Neuronal stem cell (in vitro differentiated cells): ENCODE data around the gene TM2D3.

Source experiments
- DNase-seq: peaks from one replicate; pipeline ENCODE4 v3.0.0-alpha.2; 2013; ENCODE audit warnings: low spot score
- H2AFZ ChIP-seq: one replicate; pipeline ENCODE4 v1.6.1; 2013; ENCODE audit warnings: mild to moderate bottlenecking, low read length, inconsistent platforms
- H2AK5ac ChIP-seq: 2 replicates; pipeline ENCODE4 v1.6.1; 2013; ENCODE audit warnings: low read depth, mild to moderate bottlenecking, inconsistent platforms, low read length, moderate library complexity, mixed read lengths
- H2BK120ac ChIP-seq: 2 replicates; pipeline ENCODE4 v1.6.1; 2013; ENCODE audit warnings: low read depth, mild to moderate bottlenecking, inconsistent platforms, low read length, moderate library complexity, mixed read lengths
- H2BK12ac ChIP-seq: one replicate; pipeline ENCODE4 v1.6.1; 2013; ENCODE audit warnings: low read length, inconsistent platforms
- H2BK15ac ChIP-seq: 2 replicates; pipeline ENCODE4 v1.6.1; 2013; ENCODE audit warnings: mild to moderate bottlenecking, low read length, inconsistent platforms, mixed read lengths
- H2BK5ac ChIP-seq: one replicate; pipeline ENCODE4 v1.6.1; 2013; ENCODE audit warnings: inconsistent platforms, mild to moderate bottlenecking, low read length, moderate library complexity
- H3K14ac ChIP-seq: one replicate; pipeline ENCODE4 v1.6.1; 2013; ENCODE audit warnings: low read length, inconsistent platforms
- H3K18ac ChIP-seq: 2 replicates; pipeline ENCODE4 v1.6.1; 2013; ENCODE audit warnings: low read length, inconsistent platforms
- H3K23ac ChIP-seq: 2 replicates; pipeline ENCODE4 v1.6.1; 2013; ENCODE audit warnings: low read depth, mild to moderate bottlenecking, mixed read lengths, low read length, inconsistent platforms; ENCODE audit not compliant: poor library complexity
- H3K27ac ChIP-seq: replicated peaks from 3 replicates; pipeline ENCODE4 v1.5.1; 2013; ENCODE audit warnings: low read length, inconsistent platforms
- H3K27me3 ChIP-seq, 3 experiments: 2 replicates each; pipeline ENCODE4 v1.6.1; 2013; ENCODE audit warnings: low read length in 3 of 3, mild to moderate bottlenecking in 2 of 3, inconsistent platforms in 1 of 3, low read depth in 1 of 3, mixed read lengths in 1 of 3, moderate library complexity in 1 of 3; ENCODE audit not compliant: control insufficient read depth in 3 of 3, insufficient read depth in 3 of 3
- H3K36me3 ChIP-seq, 2 donors: replicated peaks in 1 of 2; 2 replicates each; pipeline ENCODE4 v1.6.1; 2013; ENCODE audit warnings: low read length in 2 of 2; ENCODE audit not compliant: control insufficient read depth in 2 of 2, insufficient read depth in 2 of 2
- H3K4ac ChIP-seq: 2 replicates; pipeline ENCODE4 v1.6.1; 2013; ENCODE audit warnings: inconsistent platforms, mild to moderate bottlenecking, low read length, moderate library complexity
- H3K4me1 ChIP-seq, 2 donors: 1 replicate in 1 of 2; 2 replicates in 1 of 2; pipeline ENCODE4 v1.6.1; 2013; ENCODE audit warnings: low read length in 2 of 2, low read depth in 1 of 2; ENCODE audit not compliant: control insufficient read depth in 2 of 2, insufficient read depth in 1 of 2
- H3K4me2 ChIP-seq: one replicate; pipeline ENCODE4 v1.6.1; 2013; ENCODE audit warnings: mild to moderate bottlenecking, low read length, inconsistent platforms; ENCODE audit not compliant: insufficient read depth, poor library complexity, severe bottlenecking
- H3K4me3 ChIP-seq, 2 donors: 2 replicates each; pipeline ENCODE4 v1.5.1; 2013; ENCODE audit warnings: low read length in 2 of 2, mild to moderate bottlenecking in 2 of 2, inconsistent platforms in 1 of 2, moderate library complexity in 1 of 2
- H3K79me1 ChIP-seq: one replicate; pipeline ENCODE4 v1.6.1; 2013; ENCODE audit warnings: low read depth, mild to moderate bottlenecking, inconsistent platforms, low read length, moderate library complexity
- H3K9ac ChIP-seq: one replicate; pipeline ENCODE4 v1.6.1; 2013; ENCODE audit warnings: mild to moderate bottlenecking, low read depth, low read length, inconsistent platforms; ENCODE audit not compliant: poor library complexity
- H3K9me3 ChIP-seq, 2 donors: replicated peaks in 1 of 2; 2 replicates each; pipeline versions ENCODE3 to v1.6.1; 2013; ENCODE audit warnings: low read length in 2 of 2, mild to moderate bottlenecking in 2 of 2, inconsistent platforms in 1 of 2, low read depth in 1 of 2, mixed read lengths in 1 of 2, moderate library complexity in 1 of 2; ENCODE audit not compliant: control insufficient read depth in 2 of 2, insufficient read depth in 1 of 2
- H4K8ac ChIP-seq: one replicate; pipeline ENCODE4 v1.6.1; 2013; ENCODE audit warnings: low read depth, mild to moderate bottlenecking, inconsistent platforms, low read length, moderate library complexity
- H4K91ac ChIP-seq: one replicate; pipeline ENCODE4 v1.6.1; 2013; ENCODE audit warnings: low read length, low read depth, mild to moderate bottlenecking, inconsistent platforms; ENCODE audit not compliant: poor library complexity
- WGBS, 2 donors: extraction: QIAGEN DNeasy Blood & Tissue Kit; methylation state at CpG; one replicate each; pipeline ENCODE4 v1.1.7; 2013; ENCODE audit warnings: missing lambda C conversion rate in 2 of 2, mixed read lengths in 1 of 2; ENCODE audit not compliant: insufficient read length in 2 of 2, insufficient replicate concordance in 1 of 2; ENCODE audit errors: extremely low coverage in 2 of 2; 5-methylcytosine and 5-hydroxymethylcytosine counted together

The TM2D3 gene

GRCh38 chr15:101694261-101694660 lies 42.1 kb upstream of the TM2D3 start:
- Histone ChIP-seq H3K9me3 (peaks cover 0 to 2% of the 10 kb centered on the region in 2 donors), H3K14ac (no peak overlapping the region), H3K27ac (no peak overlapping the region), H3K4me3 (no peak overlapping the region), H3K79me1 (no peaks in the 10 kb centered on the region), H2BK12ac (no peak overlapping the region), H2AK5ac (no peak overlapping the region), H2BK120ac (no peak overlapping the region), H3K27me3 (no peaks in the 10 kb centered on the region), H3K4me1 (no peaks in the 10 kb centered on the region), H2BK15ac (no peak overlapping the region), H3K23ac (peak overlapping the region; percentile 86), H3K36me3 (peaks cover 3 to 55% of the 10 kb centered on the region in 2 donors), H3K4me2 (no peak overlapping the region), H3K4ac (no peak overlapping the region), H3K18ac (no peak overlapping the region), H2AFZ (no peak overlapping the region), H2BK5ac (no peak overlapping the region), H4K8ac (no peak overlapping the region), H3K9ac (no peak overlapping the region), H4K91ac (no peak overlapping the region)
- no peak for DNase-seq
- no CpG with 5 or more reads among the region's 2 CpGs for WGBS, 2 donors

- H3K36me3 ChIP-seq, result peaks cover 3 to 44% of the 10 kb centered on the region in 2 donors
- H3K18ac ChIP-seq, result no peak overlapping the region
- no peak overlapping the region for H3K23ac ChIP-seq
- no peak overlapping the region for H3K14ac ChIP-seq
- no peak overlapping the region for H4K8ac ChIP-seq
- no peak overlapping the region for H3K9ac ChIP-seq
- H3K79me1 ChIP-seq, result no peaks in the 10 kb centered on the region
- no peak overlapping the region for H2AK5ac ChIP-seq
- no peaks in the 10 kb centered on the region for H3K27me3 ChIP-seq
- H3K9me3 ChIP-seq, result peaks cover 0 to 2% of the 10 kb centered on the region in 2 donors
- no peaks in the 10 kb centered on the region for H3K4me1 ChIP-seq
- H3K27ac ChIP-seq, result no peak overlapping the region
- H2BK12ac ChIP-seq, result no peak overlapping the region
- H3K4ac ChIP-seq, result no peak overlapping the region
- H2BK15ac ChIP-seq, result no peak overlapping the region
- H2BK5ac ChIP-seq, result no peak overlapping the region
- H2BK120ac ChIP-seq, result no peak overlapping the region
- no peak for DNase-seq
- no peak overlapping the region for H4K91ac ChIP-seq
- no peak overlapping the region for H3K4me2 ChIP-seq
- no peak overlapping the region for H3K4me3 ChIP-seq
- no CpG with 5 or more reads among the region's 4 CpGs for WGBS, 2 donors
- H2AFZ ChIP-seq, result no peak overlapping the region
These were observed 40.8 kb upstream of the TM2D3 start for GRCh38 chr15:101692801-101693598.

- no CpG with 5 or more reads among the region's 6 CpGs for WGBS, 2 donors
- Histone ChIP-seq H3K18ac (no peak overlapping the region), H2BK12ac (no peak overlapping the region), H2AK5ac (no peak overlapping the region), H3K79me1 (no peaks in the 10 kb centered on the region), H2BK120ac (no peak overlapping the region), H3K4me1 (no peaks in the 10 kb centered on the region), H3K4me2 (no peak overlapping the region), H4K91ac (no peak overlapping the region), H2AFZ (no peak overlapping the region), H3K9ac (no peak overlapping the region), H3K23ac (no peak overlapping the region), H2BK5ac (no peak overlapping the region), H2BK15ac (no peak overlapping the region), H3K14ac (no peak overlapping the region), H3K4me3 (no peak overlapping the region), H3K9me3 (peaks cover 0 to 2% of the 10 kb centered on the region in 2 donors), H3K27me3 (no peaks in the 10 kb centered on the region), H3K4ac (no peak overlapping the region), H3K27ac (no peak overlapping the region), H4K8ac (no peak overlapping the region), H3K36me3 (peaks cover 3 to 24% of the 10 kb centered on the region in 2 donors)
- DNase-seq, result no peak
These were observed 37.7 kb upstream of the TM2D3 start for GRCh38 chr15:101689901-101690300.

GRCh38 chr15:101686718-101687117 lies 34.5 kb upstream of the TM2D3 start:
- no peak overlapping the region for H2BK12ac ChIP-seq
- H3K14ac ChIP-seq, result no peak overlapping the region
- no peaks in the 10 kb centered on the region for H3K4me1 ChIP-seq
- no peak overlapping the region for H4K8ac ChIP-seq
- no peak overlapping the region for H2AFZ ChIP-seq
- H4K91ac ChIP-seq, result no peak overlapping the region
- H3K36me3 ChIP-seq, result peaks cover 2 to 33% of the 10 kb centered on the region in 2 donors
- H3K4me2 ChIP-seq, result no peak overlapping the region
- no peak overlapping the region for H2AK5ac ChIP-seq
- H3K18ac ChIP-seq, result no peak overlapping the region
- no peak overlapping the region for H3K4ac ChIP-seq
- WGBS, 2 donors, result no CpG with 5 or more reads among the region's 2 CpGs
- no peaks in the 10 kb centered on the region for H3K79me1 ChIP-seq
- H3K27ac ChIP-seq, result no peak overlapping the region
- no peak for DNase-seq
- H3K4me3 ChIP-seq, result no peak overlapping the region
- no peaks in the 10 kb centered on the region for H3K27me3 ChIP-seq
- H3K9ac ChIP-seq, result no peak overlapping the region
- H3K9me3 ChIP-seq, result no peaks in the 10 kb centered on the region
- H2BK15ac ChIP-seq, result no peak overlapping the region
- H3K23ac ChIP-seq, result no peak overlapping the region
- H2BK5ac ChIP-seq, result no peak overlapping the region
- H2BK120ac ChIP-seq, result no peak overlapping the region
